ENCODE measurements around the gene SPATA22.
"Not testable (repeated sequence)": the region's sequence is repeated elsewhere in the genome, so short reads cannot be mapped to it uniquely, and the experiment has no call there.

Gene SPATA22, protein sequence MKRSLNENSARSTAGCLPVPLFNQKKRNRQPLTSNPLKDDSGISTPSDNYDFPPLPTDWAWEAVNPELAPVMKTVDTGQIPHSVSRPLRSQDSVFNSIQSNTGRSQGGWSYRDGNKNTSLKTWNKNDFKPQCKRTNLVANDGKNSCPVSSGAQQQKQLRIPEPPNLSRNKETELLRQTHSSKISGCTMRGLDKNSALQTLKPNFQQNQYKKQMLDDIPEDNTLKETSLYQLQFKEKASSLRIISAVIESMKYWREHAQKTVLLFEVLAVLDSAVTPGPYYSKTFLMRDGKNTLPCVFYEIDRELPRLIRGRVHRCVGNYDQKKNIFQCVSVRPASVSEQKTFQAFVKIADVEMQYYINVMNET
- 0 to 0.36 (median 0) reads per million in 18 experiments for total RNA-seq

DNA sequence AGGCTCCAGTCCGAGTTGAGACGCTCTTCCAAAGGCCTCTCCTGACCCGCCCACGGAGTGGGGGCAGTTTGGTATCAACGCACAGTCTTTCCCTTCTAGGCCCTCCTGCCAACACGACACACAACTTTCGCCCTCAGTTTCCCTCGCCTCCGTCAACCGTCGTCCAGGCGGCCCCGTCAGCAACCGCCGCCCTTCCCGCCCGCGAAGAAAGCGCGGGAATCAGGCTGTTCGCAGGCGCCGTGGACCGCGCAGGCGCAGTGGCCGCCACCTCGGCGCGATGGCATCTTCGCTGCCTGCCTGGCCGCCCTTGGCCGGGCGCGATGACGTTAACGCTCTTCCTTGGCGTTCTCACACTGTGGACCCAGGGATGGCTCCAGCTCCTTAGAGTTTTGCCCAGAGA, at the start of gene SPATA22:
Gene SPATA22, minus strand, starts transcription at position 221 of the 400 bp plus-strand sequence. CDS start 2,494 bp downstream, outside the sequence.
- no peak for DNase-seq

DNA sequence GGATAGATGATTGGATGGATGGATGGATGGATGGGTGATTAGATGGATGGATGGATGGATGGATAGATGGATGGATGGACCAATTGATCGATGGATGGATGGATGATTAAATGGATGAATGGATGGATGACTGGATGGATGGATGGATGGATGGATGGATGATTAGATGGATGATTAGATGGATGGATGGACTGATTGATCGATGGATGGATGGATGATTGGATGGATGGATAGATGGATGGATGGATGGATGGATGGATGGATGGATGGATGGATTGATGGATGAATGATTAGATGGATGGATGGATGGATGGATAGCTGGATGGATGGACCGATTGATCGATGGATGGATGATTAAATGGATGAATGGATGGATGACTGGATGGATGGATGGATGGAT, 47.9 kb upstream of the SPATA22 start:
- DNase-seq = not testable (repeated sequence)

DNA sequence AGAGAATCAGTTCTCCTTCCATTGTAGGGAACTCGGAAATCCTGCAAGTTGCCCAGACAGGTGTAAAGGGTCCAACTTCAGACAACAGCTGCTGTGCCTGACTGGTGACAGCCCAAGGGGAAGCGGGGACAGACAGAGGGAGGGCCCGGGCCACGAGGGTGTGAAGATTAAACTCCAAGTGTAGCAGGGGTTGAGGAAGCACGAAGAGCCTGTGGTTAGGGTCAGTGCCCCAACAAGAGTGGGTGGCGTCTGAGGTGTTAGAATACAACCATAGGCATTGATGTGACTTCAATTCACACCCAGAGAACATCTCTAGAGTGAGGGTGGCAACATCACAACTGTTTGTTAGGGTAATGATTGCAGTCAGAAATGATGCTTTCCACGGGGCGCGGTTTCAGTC, 43.3 kb upstream of the SPATA22 start:
- no peak for DNase-seq

DNA sequence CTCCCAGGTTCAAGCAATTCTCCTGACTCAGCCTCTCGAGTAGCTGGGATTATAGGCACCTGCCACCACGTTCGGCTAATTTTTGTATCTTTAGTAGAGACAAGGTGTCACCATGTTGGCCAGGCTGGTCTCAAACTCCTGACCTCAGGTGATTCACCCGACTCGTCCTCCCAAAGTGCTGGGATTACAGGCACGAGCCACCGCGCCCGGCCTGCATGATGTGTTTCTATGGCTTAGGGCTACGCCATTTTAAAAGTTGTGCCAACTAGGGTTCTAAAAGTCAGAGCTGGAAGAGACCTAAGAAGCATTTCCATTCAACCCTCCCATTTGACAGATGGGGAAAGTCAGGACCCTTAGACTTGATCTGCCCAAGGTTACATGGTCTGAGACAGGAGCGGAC, 42.5 kb upstream of the SPATA22 start:
- DNase-seq = not testable (repeated sequence)

DNA sequence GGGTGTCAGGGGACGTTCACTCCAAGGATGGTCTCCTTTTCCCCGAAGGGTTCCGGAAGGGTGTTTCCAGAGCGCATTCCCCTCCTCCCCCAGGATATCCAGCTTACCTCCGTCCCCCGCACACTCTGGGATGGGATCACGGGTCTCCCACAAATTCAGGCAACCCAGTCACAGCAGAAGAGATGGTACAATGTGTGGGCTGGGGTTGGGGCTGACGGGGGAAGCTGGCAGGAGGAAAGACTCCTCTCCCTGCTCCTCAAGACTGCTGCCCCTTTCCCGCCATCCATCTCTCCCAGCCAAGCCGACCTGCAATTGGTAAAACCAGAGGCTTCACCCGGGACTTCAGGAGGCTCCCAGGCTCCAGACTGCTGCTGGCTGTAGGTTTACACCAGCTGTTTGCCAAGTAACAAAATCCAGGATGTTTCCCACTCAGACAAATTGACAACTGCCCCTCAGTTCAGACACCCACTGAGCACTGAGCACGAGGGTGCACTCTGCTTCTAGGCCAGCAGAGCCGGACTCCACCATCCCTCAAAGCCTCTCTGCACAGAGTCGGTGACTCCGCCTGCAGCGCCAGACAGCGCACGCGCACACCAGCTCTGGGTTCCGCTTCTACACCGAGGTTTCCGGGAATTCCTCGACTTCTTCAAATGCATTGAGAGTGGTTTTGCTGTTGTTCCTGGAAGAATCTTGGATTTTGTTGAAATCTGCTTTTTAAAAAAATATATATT, 41.9 kb upstream of the SPATA22 start:
- DNase-seq = no peak

DNA sequence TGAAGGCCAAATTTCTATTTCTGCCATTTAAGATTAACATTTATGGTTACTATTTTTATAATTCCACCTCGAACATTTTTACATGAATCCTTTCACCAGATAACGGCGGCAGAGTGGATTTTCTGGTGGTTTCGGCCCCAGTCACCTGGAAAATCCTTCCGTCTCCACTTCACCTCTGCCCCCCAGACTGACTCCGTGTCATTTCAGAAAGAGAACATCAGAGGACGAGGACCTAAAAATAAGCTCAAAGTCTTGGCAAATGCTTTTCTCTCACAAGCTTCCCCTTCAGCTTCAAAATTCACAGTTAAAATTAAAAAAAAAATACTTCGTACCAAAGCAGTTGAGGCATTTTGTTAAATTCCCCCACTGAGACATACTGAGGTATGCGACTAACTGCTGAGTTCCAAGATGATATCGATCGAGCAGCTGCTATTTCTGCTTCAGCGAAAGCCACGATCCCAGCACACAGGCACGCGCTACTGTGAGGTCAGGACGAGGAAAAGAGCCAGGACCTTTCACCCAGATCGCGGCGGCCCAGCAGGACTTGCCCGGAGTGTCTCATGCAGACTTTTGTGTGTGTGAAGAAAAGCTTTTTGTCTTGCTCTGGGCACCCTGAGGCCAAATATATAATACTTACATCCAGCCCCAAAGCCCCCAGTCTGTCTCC, 41.0 kb upstream of the SPATA22 start:
- DNase-seq = no peak

DNA sequence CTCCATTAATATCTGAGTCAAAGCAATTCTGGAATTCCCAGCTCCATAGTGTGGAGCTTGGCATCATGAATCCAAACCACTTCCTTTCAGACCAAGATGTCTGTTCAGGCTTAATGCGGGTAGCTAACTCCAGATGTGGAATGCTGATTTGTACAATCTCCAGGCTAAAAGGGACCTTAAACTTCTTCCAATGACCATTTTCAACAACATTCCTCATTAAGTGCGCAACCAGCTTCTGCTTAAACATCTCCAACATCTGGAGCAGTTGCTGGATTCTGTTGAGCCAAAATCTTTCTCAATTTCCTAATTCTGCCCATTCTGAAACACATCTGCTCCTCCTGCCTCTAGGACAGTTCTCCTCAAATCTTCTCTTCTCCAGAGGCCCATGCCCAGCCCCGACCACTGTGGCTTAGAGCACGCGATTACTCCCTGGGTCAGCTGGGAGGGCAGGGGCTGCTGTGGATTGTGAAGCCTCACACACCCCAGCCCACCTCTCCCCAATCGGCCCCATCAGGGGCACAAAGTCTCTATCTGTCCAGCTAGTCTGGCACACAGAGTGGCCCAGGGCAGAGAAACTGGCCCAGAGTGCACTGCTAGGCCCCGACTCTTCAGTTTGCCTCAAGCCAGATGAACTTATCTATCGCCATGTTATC, 40.4 kb upstream of the SPATA22 start:
- no peak for DNase-seq

DNA sequence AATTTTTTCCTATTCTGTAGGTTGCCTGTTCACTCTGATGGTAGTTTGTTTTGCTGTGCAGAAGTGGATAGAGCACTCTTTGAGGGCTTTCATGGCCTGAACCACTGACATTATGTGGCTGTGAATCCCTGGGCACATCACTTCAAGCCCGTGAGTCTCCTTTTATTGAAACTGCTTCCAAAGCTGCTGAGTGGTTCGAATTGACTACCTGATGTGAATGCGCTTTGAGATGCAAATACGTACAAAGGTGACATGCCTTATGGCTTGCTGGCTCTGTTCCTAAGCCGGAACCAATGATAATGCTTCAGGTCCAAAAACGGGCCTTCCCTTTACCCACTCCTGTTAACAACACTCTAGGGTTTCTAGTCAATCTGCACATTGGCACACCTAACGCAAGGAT, 38.5 kb upstream of the SPATA22 start:
- no peak for DNase-seq

DNA sequence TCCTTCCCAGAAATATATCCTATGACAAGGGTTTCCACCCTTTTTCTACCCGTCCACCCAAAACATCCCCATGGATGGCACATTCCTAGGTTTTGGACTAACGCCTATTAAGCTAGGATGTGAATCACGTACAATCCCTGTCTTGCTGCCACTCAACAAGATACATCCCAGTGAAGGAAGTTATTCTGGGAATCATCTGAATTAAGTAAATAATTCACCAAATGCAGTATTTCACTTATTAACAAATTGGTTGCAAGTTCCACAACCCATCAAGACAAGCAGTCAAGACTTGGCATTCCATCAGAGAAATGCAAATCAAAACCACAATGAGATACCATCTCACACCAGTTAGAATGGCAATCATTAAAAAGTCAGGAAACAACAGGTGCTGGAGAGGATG, 36.2 kb upstream of the SPATA22 start:
- DNase-seq = no peak

DNA sequence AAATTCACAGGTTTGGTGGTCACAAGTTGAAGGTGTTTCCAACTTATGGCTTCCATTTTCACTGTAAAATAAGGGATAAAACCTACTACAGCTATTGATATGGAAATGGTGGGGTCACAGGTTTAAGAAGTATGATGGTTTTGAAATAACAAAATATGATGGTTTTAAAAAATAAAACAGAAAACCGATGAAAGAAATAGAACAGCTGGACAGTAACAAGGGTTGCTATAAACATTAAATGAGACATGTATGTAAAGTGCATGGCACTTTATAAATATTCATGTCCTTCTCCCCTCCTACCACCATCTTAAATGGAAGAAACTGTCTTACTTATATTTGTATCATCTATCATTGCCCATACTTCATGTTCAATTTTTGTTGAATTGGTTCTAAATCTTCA, 35.5 kb upstream of the SPATA22 start:
- DNase-seq = no peak

DNA sequence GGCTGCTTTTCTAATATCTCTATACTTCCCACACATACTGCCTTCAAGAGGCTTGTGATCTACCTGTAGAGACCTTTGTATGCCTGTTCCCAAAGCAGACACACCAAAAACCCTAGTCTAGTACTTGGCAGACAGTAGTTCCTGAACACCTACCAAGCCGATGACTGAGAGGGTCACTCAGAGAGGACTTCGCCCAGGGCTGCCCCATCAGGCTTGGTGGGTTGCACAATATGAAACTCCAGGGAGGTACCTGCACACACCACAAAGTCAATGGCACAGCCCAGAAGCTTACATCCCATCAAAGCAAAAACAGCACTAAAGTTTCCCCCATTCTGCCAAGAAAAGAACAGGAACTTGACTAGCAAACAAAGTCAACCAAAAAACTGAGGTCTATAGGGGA, 34.4 kb upstream of the SPATA22 start:
- no peak for DNase-seq

DNA sequence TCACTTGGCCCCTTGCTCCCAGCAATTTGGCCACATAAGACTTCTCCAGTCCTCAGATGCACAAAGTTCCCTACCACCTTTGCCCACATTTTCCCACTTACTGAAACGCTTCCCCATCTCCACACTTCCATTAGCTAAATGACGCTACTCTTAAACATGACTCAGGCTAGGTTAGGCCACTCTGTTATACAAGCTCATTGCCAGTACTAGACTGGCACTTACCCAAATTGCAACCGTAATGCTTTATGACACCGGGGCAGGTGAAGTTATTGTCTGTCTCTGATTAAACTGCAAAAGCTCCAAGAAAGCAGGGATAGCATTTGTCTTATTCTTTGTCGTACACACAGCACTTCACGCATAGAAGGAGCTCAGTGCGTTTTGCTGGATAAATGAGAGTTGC, 33.4 kb upstream of the SPATA22 start:
- no peak for DNase-seq

DNA sequence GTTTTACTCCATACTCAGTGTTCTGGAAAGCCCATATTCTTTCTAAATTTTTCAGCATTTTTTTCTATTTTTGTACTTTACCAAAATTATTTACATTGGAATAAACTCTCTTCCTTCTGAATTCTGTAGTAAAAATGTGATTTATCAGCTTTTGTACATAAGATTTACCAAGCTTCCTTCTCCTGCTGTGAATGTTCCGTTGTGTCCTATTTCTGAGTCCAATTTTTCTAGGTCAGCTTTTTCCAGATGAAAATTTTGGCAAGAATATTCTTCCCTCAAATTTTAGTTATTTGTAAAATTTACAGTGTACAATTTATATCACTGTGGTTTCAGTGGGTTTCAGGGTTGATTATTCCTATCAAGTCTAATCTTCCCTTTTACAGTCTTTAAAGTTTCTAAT, 31.7 kb upstream of the SPATA22 start:
- DNase-seq = no peak

DNA sequence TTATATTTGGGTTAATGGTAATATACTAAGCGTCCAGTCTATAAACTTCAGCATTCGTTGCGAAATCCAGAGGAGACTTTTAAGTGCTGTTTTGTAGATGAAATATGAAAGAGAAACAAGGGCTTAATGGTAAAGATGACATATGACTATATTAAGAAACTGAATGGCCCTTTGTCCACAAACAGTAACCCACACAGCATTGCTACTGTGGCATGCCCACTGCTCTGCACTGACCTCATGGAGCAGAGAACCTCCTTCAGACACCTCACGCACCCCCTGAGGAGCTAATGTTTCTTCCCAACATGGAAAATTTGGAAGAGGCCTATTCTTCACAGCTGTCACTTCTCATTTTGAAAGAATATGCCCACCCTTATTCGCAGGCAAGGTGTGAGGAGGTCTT, 30.8 kb upstream of the SPATA22 start:
- no peak for DNase-seq

DNA sequence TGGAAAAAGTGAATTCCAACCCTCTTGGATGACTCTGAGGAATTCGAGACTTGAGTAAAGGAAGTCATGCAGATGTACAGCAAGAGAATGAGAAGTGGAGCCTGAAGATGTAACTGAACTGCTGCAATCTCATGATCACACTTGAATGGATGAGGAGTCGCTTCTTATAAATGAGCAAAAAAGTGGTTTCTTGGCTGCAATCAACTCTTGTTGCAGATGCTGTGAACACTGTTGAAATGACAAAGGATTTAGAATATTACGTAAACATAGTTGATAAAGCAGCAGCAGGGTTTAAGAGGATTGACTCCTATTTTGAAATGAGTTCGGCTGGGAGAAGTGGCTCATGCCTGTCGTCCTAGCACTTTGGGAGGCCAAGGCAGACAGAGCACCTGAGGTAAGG, 29.7 kb upstream of the SPATA22 start:
- DNase-seq = no peak

DNA sequence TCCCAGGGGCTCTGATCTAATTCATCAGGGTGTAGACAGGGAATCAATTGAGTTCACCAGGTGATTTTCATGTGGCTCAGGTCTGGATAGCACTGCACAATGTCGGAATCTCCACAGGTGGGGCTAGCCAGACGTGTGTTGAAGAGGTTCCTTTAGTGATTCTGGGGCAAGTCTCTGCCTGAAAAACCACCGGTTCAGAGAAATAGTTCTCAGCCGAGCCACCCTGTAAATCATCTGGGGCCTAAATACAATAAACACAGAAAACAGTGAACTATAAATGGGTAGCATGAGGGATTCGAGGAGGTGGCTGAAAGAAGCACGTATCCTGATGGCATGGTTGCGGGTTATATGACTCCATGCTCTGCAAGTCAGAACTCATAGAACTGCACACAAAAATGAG, 25.5 kb upstream of the SPATA22 start:
- no peak for DNase-seq

DNA sequence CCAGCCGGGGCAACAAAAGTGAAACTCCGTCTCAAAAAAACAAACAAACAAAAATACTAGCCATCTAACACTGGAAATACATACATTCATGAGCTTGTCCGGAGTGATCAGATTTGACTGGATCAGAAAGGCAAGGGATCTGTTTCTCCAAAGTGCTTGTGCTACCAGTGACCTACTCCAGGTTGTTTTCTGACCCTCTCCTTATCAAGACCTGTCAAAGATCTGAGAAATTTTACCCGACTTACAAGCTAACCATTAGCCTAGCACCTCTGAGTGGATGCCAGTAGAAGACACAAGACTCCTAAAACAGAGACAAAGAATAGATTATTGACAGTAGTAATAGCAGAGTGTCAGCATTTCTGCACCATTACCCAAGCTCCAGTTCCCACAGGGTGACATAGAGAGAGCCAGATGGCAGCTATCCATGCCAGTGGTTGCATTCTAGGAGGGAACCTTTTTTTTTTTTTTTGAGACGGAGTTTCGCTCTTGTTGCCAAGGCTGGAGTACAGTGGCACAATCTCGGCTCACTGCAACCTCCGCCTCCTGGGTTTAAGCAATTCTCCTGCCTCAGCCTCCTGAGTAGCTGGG, 14.0 kb upstream of the SPATA22 start:
- no peak for DNase-seq

DNA sequence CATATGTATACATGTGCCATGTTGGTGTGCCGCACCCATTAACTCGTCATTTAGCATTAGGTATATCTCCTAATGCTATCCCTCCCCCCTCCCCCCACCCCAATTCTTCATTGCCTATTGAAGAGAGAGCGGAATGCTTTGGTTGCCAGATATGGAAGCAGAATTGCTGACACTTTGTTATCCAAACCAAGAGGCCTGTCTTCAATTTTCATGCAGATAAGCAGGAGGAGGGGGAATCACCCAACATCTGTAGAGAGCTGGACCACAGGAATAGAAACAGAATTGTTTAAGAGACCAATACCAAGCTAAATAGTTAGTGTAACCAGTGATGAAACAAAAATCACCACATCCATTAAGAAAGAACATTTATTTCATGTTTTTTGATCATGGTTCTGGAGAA, 11.2 kb upstream of the SPATA22 start:
- DNase-seq = no peak

DNA sequence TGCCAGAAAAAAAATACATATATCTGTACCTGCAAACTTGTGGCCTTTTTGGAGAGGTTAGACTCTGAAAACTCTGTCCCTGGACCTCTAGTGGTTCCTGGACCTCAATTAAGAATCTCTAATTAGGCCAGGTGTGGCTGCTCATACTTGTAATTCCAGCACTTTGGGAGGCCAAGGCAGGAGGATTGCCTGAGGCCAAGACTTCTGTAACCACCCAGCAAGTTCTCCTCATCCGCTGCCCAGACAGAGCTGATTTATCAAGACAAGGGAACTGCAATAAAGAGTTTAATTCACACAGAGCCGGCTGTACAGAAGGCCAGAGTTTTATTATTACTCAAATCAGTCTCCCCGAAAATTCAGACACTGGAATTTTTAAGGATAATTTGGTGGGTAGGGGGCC, 8.4 kb upstream of the SPATA22 start:
- DNase-seq = no peak

DNA sequence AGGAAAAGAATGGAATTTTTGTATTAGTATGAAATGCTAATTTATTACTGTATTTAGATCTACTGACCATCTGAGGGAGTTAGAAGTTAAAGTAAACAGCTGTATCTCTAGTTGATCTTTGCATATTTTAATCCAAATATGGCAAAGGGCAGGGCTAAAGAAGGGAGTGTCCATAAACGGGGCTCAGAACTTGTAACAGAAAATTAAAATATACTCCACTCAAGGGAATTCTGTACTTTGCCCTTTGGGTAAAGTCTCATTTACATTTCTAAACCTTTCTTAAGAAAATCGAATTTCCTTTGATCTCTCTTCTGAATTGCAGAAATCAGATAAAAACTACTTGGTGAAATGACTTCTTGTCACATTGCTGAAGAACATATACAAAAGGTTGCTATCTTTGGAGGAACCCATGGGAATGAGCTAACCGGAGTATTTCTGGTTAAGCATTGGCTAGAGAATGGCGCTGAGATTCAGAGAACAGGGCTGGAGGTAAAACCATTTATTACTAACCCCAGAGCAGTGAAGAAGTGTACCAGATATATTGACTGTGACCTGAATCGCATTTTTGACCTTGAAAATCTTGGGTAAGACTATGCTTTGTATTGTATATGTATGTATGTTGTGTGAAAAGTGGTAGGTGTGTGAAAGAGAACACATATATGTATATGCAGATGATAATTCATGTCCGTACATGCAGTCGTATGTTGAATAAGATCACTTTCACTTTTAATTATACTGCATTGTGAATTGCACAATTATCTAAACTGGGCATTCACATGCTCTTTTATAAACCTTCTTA, 4.4 kb upstream of the SPATA22 start, which contains the start of gene ASPA:
Gene ASPA, plus strand, starts transcription at position 186 of the 799 bp plus-strand sequence. Its CDS starts 163 bp downstream, at position 349.
- DNase-seq = no peak

DNA sequence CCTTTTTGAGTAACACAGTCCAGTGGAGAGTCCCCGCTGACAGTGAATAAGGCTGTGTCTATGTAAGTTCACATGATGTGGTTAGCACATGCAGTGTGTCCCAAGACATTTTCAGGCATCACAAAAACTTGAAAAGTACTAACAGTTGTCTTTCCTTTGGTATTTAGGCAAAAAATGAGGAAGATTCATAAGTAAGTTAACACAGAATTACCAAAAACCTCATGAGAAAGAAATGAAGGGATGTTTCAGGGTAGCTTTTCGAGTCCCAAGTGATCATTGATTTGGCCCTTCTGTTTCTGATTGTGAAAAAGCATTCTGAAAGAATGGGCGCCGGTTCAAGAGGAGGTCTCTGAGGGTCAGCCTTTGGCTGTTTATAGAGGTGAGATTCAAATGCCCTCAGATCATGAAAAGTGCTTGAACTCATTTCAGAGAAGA, 3.6 kb upstream of the SPATA22 start:
- no peak for DNase-seq

DNA sequence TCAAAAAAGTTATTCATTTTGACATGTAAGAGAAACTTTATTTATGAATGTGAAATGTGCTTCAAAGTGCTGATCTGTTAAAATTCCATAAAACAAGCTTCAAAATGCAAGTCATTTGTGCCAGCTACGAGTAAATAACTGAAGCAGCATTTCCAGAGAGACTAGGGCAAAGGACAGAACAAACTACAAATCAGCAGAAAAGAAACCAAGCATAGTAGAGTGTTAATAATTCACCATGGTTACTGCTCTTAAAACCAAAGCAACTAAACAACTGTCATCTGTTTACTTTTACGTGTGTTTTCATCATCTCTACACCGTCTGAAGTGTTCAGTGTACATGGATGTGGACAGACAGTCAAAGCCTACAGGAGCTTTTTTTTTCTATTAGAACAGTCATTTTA, 2.6 kb upstream of the SPATA22 start:
- DNase-seq = no peak
